ENCODE data around the gene PHKB.

The PHKB gene

DNA sequence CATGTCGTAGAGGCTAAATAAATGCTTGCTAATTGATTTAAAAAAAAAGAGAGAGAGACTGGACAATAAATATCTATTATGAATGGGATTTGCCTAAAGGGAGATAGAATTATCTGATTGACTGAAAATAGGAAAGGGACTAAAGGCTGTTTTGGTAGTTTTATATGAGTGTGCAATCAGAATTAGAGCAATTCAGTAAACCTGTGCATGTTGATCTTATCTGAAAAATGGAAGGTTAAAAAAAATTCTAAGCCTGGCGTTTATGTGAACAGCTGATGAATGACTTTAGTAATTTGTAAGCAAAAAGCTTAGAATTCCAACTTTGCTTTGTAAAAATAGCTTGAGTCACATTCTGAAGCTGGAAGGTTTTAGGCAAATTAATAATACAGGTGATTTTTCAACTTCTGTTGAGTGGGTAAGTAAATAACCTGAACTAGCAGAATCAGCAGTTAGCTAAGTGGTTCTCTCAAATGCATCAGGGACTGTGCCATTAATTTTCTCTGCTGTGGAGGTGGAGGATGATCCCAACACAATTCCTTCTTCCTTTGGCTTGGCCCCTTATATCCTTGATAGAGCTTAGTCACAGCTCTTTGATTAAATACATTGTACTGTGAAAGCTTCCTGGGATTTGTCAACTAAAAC lies 254.4 kb downstream of the PHKB start:
- no peak overlapping the region for H4K5ac ChIP-seq (ENCODE audit: low read length)
- H3K18ac ChIP-seq (ENCODE audit: low read length): no peak overlapping the region
- no peaks in the 10 kb centered on the region for H3K36me3 ChIP-seq (ENCODE audit: control insufficient read depth, insufficient read depth, low read length)
- no peaks in the 10 kb centered on the region for H3K27me3 ChIP-seq (ENCODE audit: insufficient read depth, low read length, poor library complexity)
- no peak overlapping the region for H3K4me2 ChIP-seq (ENCODE audit: low read length)
- no peak overlapping the region for H3K23ac ChIP-seq (ENCODE audit: low read length)
- H3K9ac ChIP-seq (ENCODE audit: low read length): no peak overlapping the region
- no peaks in the 10 kb centered on the region for H3K79me2 ChIP-seq (ENCODE audit: control insufficient read depth, insufficient read depth, low read length)
- H4K8ac ChIP-seq (ENCODE audit: low read depth, low read length): no peak overlapping the region
- no peak overlapping the region for H3K27ac ChIP-seq (ENCODE audit: low read depth, low read length)
- H3K56ac ChIP-seq (ENCODE audit: low read length): no peak overlapping the region
- H2BK15ac ChIP-seq (replicated peaks; ENCODE audit: low read depth): no peak overlapping the region
- H2BK5ac ChIP-seq (ENCODE audit: low read length): no peak overlapping the region
- no peak overlapping the region for H3K4me3 ChIP-seq (ENCODE audit: low read length)
- no peaks in the 10 kb centered on the region for H3K79me1 ChIP-seq (ENCODE audit: low read length)
- no peak for DNase-seq
- H2BK120ac ChIP-seq (ENCODE audit: low read depth, low read length): no peak overlapping the region
- no peak overlapping the region for H2AK5ac ChIP-seq (ENCODE audit: low read length)
- WGBS (ENCODE audit: extremely low coverage, insufficient coverage, low lambda C conversion rate): no CpG with 5 or more reads among the region's 2 CpGs
- H3K4me1 ChIP-seq (ENCODE audit: control insufficient read depth, low read depth, low read length): peaks cover 4% of the 10 kb centered on the region
- no peak overlapping the region for H3K4ac ChIP-seq (ENCODE audit: low read depth, low read length)

DNA sequence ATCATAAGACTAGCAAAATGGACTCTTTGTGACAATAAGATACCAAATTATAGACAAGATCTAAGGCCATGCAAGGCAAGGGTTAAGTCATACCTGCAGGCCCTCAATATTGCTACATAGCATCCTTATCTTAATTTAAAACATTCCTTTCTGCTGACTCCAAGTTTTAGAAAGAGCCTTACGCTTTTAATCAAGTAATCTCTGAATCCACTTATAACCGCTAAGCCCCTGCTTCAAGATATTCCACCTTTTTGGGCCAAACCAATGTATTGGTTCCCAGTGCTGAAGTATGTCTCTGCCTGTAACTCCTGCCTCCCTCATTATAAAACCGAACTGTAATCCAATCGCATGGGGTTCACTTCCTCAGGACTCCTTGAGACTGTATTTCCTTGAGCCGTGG lies 255.4 kb downstream of the PHKB start:
- Histone ChIP-seq H3K56ac (ENCODE audit: low read length) (peak overlapping the region; percentile 18), H2AK5ac (ENCODE audit: low read length) (no peak overlapping the region), H3K18ac (ENCODE audit: low read length) (peak overlapping the region; percentile 34), H3K27ac (ENCODE audit: low read depth, low read length) (no peak overlapping the region), H3K4me2 (ENCODE audit: low read length) (no peak overlapping the region), H3K4me1 (ENCODE audit: control insufficient read depth, low read depth, low read length) (peaks cover 4% of the 10 kb centered on the region), H3K4ac (ENCODE audit: low read depth, low read length) (no peak overlapping the region), H2BK15ac (replicated peaks; ENCODE audit: low read depth) (no peak overlapping the region), H3K27me3 (ENCODE audit: insufficient read depth, low read length, poor library complexity) (no peaks in the 10 kb centered on the region), H2BK5ac (ENCODE audit: low read length) (no peak overlapping the region), H4K8ac (ENCODE audit: low read depth, low read length) (no peak overlapping the region), H3K23ac (ENCODE audit: low read length) (no peak overlapping the region), H3K9ac (ENCODE audit: low read length) (no peak overlapping the region), H3K79me2 (ENCODE audit: control insufficient read depth, insufficient read depth, low read length) (no peaks in the 10 kb centered on the region), H2BK120ac (ENCODE audit: low read depth, low read length) (no peak overlapping the region), H4K5ac (ENCODE audit: low read length) (no peak overlapping the region), H3K79me1 (ENCODE audit: low read length) (no peaks in the 10 kb centered on the region), H3K4me3 (ENCODE audit: low read length) (no peak overlapping the region), H3K36me3 (ENCODE audit: control insufficient read depth, insufficient read depth, low read length) (no peaks in the 10 kb centered on the region)
- no CpG with 5 or more reads among the region's 5 CpGs for WGBS (ENCODE audit: extremely low coverage, insufficient coverage, low lambda C conversion rate)
- DNase-seq: peak; percentile 85

DNA sequence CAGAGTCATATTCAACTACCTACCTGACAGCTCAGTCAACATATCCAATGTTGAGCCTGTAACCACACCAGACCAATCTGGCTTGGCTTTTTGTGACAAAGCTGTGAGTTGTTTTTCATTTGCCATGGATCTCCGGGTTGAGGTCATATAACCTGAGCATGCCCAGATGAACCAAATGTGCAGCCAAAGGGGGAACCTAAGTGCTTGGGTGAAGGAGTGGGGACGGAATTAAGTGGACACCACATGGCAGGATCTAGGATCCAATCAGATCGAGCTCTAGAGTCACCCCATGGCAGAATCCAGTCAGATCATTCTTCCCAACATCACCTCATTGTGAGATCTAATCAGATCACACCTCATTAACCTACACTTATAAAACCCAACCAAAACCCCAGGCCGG lies 258.6 kb downstream of the PHKB start:
- H2AK5ac ChIP-seq (ENCODE audit: low read length): peak overlapping the region; percentile 18
- no peak for DNase-seq

DNA sequence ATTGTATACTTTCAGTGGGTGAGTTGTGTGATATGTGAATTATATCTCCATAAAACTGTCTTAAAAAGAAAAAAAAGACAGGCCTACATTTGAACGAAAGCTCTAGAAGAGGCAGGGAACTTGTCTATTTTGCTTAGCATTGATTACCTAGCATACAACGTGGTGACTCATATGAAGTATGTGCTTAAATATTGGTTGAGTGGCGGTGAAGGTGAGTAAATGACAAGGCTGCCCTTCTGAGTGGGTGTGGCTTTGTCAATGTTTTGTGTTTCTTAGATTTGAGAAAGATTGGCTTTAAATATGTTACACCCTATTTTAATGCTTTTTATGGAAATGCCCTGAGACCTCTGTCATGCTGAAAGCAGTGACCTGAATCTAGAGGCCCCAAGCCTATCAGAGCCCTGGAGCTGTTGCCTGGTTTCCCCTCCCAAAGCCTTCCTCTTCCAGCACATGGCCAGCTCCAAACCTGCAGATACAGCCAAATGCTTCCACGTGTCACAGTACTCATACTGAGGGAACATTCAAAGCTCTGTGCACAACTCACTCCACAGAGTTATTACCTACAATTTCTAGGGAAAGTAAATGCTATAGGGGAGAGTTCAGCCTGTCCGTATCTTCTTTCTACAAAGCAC lies 260.0 kb downstream of the PHKB start:
- Histone ChIP-seq H2BK5ac (ENCODE audit: low read length) (no peak overlapping the region), H3K4me2 (ENCODE audit: low read length) (no peak overlapping the region), H2AK5ac (ENCODE audit: low read length) (no peak overlapping the region), H3K79me1 (ENCODE audit: low read length) (no peaks in the 10 kb centered on the region), H3K79me2 (ENCODE audit: control insufficient read depth, insufficient read depth, low read length) (no peaks in the 10 kb centered on the region), H3K4me1 (ENCODE audit: control insufficient read depth, low read depth, low read length) (peaks cover 4% of the 10 kb centered on the region), H3K56ac (ENCODE audit: low read length) (no peak overlapping the region), H3K27ac (ENCODE audit: low read depth, low read length) (no peak overlapping the region), H3K36me3 (ENCODE audit: control insufficient read depth, insufficient read depth, low read length) (no peaks in the 10 kb centered on the region), H4K5ac (ENCODE audit: low read length) (no peak overlapping the region), H3K18ac (ENCODE audit: low read length) (no peak overlapping the region), H2BK120ac (ENCODE audit: low read depth, low read length) (no peak overlapping the region), H2BK15ac (replicated peaks; ENCODE audit: low read depth) (no peak overlapping the region), H3K4me3 (ENCODE audit: low read length) (no peak overlapping the region), H3K27me3 (ENCODE audit: insufficient read depth, low read length, poor library complexity) (no peaks in the 10 kb centered on the region), H3K23ac (ENCODE audit: low read length) (no peak overlapping the region), H3K9ac (ENCODE audit: low read length) (no peak overlapping the region), H4K8ac (ENCODE audit: low read depth, low read length) (no peak overlapping the region), H3K4ac (ENCODE audit: low read depth, low read length) (no peak overlapping the region)
- DNase-seq: no peak
- WGBS (ENCODE audit: extremely low coverage, insufficient coverage, low lambda C conversion rate): no CpG with 5 or more reads among the region's 5 CpGs

More for the DNA sequence above, 258.6 kb downstream of the PHKB start:
- H3K4me3 ChIP-seq (ENCODE audit: low read length): no peak overlapping the region
- H3K36me3 ChIP-seq (ENCODE audit: control insufficient read depth, insufficient read depth, low read length): no peaks in the 10 kb centered on the region
- H3K56ac ChIP-seq (ENCODE audit: low read length): no peak overlapping the region
- H3K18ac ChIP-seq (ENCODE audit: low read length): no peak overlapping the region
- no peak overlapping the region for H3K23ac ChIP-seq (ENCODE audit: low read length)
- H3K79me1 ChIP-seq (ENCODE audit: low read length): no peaks in the 10 kb centered on the region
- peaks cover 4% of the 10 kb centered on the region for H3K4me1 ChIP-seq (ENCODE audit: control insufficient read depth, low read depth, low read length)
- H3K4ac ChIP-seq (ENCODE audit: low read depth, low read length): no peak overlapping the region
- WGBS (ENCODE audit: extremely low coverage, insufficient coverage, low lambda C conversion rate): no CpG with 5 or more reads among the region's 4 CpGs
- no peak overlapping the region for H3K4me2 ChIP-seq (ENCODE audit: low read length)
- H3K79me2 ChIP-seq (ENCODE audit: control insufficient read depth, insufficient read depth, low read length): no peaks in the 10 kb centered on the region
- no peak overlapping the region for H2BK120ac ChIP-seq (ENCODE audit: low read depth, low read length)
- no peak overlapping the region for H3K9ac ChIP-seq (ENCODE audit: low read length)
- no peak overlapping the region for H2BK5ac ChIP-seq (ENCODE audit: low read length)
- no peak overlapping the region for H4K8ac ChIP-seq (ENCODE audit: low read depth, low read length)
- no peaks in the 10 kb centered on the region for H3K27me3 ChIP-seq (ENCODE audit: insufficient read depth, low read length, poor library complexity)
- H3K27ac ChIP-seq (ENCODE audit: low read depth, low read length): no peak overlapping the region
- no peak overlapping the region for H4K5ac ChIP-seq (ENCODE audit: low read length)
- H2BK15ac ChIP-seq (replicated peaks; ENCODE audit: low read depth): no peak overlapping the region

DNA sequence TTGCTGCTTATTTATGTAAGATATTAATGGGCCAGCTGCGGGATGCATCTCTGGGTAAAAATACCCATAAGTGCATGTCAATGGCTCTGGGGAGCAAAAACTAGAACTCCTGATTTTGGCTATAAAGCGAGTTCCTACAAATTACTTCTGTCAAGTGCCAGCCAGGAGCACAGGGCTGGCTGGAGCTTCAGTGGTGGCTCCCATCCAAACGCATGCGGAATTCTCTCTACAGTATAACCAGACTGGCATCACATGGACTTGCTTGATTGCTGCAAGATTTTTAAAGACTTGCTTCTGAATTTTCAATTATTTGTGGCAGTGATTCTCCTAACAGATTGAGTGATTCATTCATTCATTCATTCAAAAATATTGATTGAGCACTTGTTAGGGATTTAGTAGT lies 260.9 kb downstream of the PHKB start:
- H3K36me3 ChIP-seq (ENCODE audit: control insufficient read depth, insufficient read depth, low read length): no peaks in the 10 kb centered on the region
- WGBS (ENCODE audit: extremely low coverage, insufficient coverage, low lambda C conversion rate): no CpG with 5 or more reads among the region's 4 CpGs

More for the DNA sequence above, 260.9 kb downstream of the PHKB start:
- Histone ChIP-seq H3K4me2 (ENCODE audit: low read length) (no peak overlapping the region), H3K9ac (ENCODE audit: low read length) (no peak overlapping the region), H3K56ac (ENCODE audit: low read length) (no peak overlapping the region), H2BK15ac (replicated peaks; ENCODE audit: low read depth) (no peak overlapping the region), H3K4me3 (ENCODE audit: low read length) (no peak overlapping the region), H3K4me1 (ENCODE audit: control insufficient read depth, low read depth, low read length) (no peaks in the 10 kb centered on the region), H2AK5ac (ENCODE audit: low read length) (no peak overlapping the region), H3K27ac (ENCODE audit: low read depth, low read length) (no peak overlapping the region), H2BK120ac (ENCODE audit: low read depth, low read length) (no peak overlapping the region), H3K23ac (ENCODE audit: low read length) (no peak overlapping the region), H4K5ac (ENCODE audit: low read length) (no peak overlapping the region), H3K18ac (ENCODE audit: low read length) (no peak overlapping the region), H4K8ac (ENCODE audit: low read depth, low read length) (no peak overlapping the region), H3K4ac (ENCODE audit: low read depth, low read length) (no peak overlapping the region), H3K79me1 (ENCODE audit: low read length) (no peaks in the 10 kb centered on the region), H2BK5ac (ENCODE audit: low read length) (no peak overlapping the region), H3K27me3 (ENCODE audit: insufficient read depth, low read length, poor library complexity) (no peaks in the 10 kb centered on the region), H3K79me2 (ENCODE audit: control insufficient read depth, insufficient read depth, low read length) (no peaks in the 10 kb centered on the region)
- DNase-seq: no peak

All from mesendoderm (in vitro differentiated cells).